SU-DHL-6 (cell line): Measurements from ENCODE around the gene QKI.

Experiments used
- H2AFZ ChIP-seq: fragments of 200-600 bp; sonication (generic); 2 replicates; pipeline ENCODE4 v1.6.1; 2014; ENCODE audit warnings: low read depth, mild to moderate bottlenecking, moderate library complexity, mixed read lengths, antibody characterized with exemption, low read length; ENCODE audit not compliant: severe bottlenecking
- H3F3A ChIP-seq: fragments of 200-600 bp; shearing (Covaris generic); 2 replicates; pipeline ENCODE4 v1.6.0; 2016; ENCODE audit warnings: antibody characterized with exemption, mild to moderate bottlenecking; ENCODE audit not compliant: insufficient read depth
- H3K27ac ChIP-seq: fragments of 200-600 bp; sonication (generic); 2 replicates; pipeline ENCODE4 v1.5.1; 2016; ENCODE audit warnings: low read depth, mild to moderate bottlenecking, low read length, moderate library complexity, mixed read lengths
- H3K27me3 ChIP-seq: fragments of 200-600 bp; sonication (generic), shearing (Covaris generic); 2 replicates; pipeline ENCODE4 v1.6.0; 2014; ENCODE audit warnings: mild to moderate bottlenecking, low read length
- H3K36me3 ChIP-seq: fragments of 200-600 bp; sonication (generic); 2 replicates; pipeline ENCODE4 v1.6.1; 2014; ENCODE audit warnings: mild to moderate bottlenecking, low read length, mixed read lengths
- H3K4me2 ChIP-seq: fragments of 300-600, 200-600 bp; shearing (Covaris generic), sonication (generic); 2 replicates; pipeline ENCODE4 v1.6.0; 2014; ENCODE audit warnings: low read length, low read depth, mild to moderate bottlenecking; ENCODE audit not compliant: poor library complexity, severe bottlenecking
- H3K4me3 ChIP-seq: fragments of 200-600 bp; sonication (generic); 2 replicates; pipeline ENCODE4 v1.5.1; 2014; ENCODE audit warnings: antibody characterized with exemption, low read length, mild to moderate bottlenecking, mixed read lengths; ENCODE audit not compliant: insufficient read depth, poor library complexity, severe bottlenecking
- H3K79me2 ChIP-seq: fragments of 200-600 bp; sonication (generic); 2 replicates; pipeline ENCODE4 v1.6.1; 2014; ENCODE audit warnings: mild to moderate bottlenecking, low read length, moderate library complexity; ENCODE audit not compliant: insufficient read depth
- H3K9ac ChIP-seq: fragments of 200-600 bp; sonication (generic); 2 replicates; pipeline ENCODE4 v1.7.0; 2014; ENCODE audit warnings: mild to moderate bottlenecking, low read length
- H3K9me2 ChIP-seq: fragments of 200-600 bp; sonication (generic); replicated peaks from 2 replicates; pipeline ENCODE4 v1.6.1; 2014; ENCODE audit warnings: low read length; ENCODE audit not compliant: insufficient read depth
- H3K9me3 ChIP-seq: fragments of 200-600 bp; sonication (generic); 2 replicates; pipeline ENCODE4 v1.6.1; 2014; ENCODE audit warnings: low read length, mixed read lengths; ENCODE audit not compliant: insufficient read depth
- H4K20me1 ChIP-seq: fragments of 200-600 bp; sonication (generic); 2 replicates; pipeline ENCODE4 v1.6.1; 2014; ENCODE audit warnings: low read depth, mild to moderate bottlenecking, antibody characterized with exemption, low read length, moderate library complexity, mixed read lengths
- CTCF ChIP-seq: fragments of 200-600 bp; sonication (generic); IDR thresholded peaks from one replicate; pipeline ENCODE4 v1.5.1; 2017; ENCODE audit warnings: antibody characterized with exemption, mild to moderate bottlenecking, low read length, moderate library complexity; ENCODE audit not compliant: insufficient read depth, poor library complexity, severe bottlenecking
- EZH2phosphoT487 ChIP-seq: fragments of 200-600 bp; sonication (generic), shearing (Covaris generic); conservative IDR thresholded peaks from 2 replicates; pipeline ENCODE4 v1.6.1; 2018; ENCODE audit warnings: mild to moderate bottlenecking, antibody characterized with exemption, low read length, moderate library complexity, mixed read lengths

Gene QKI

GRCh38 chr6:163583558-163583957 is 169.0 kb downstream of the QKI start:
- Histone ChIP-seq H3K9me3 (no peaks in the 10 kb centered on the region), H3K27ac (no peak overlapping the region), H3F3A (no peaks in the 10 kb centered on the region), H3K9ac (no peak overlapping the region), H4K20me1 (no peaks in the 10 kb centered on the region), H3K79me2 (no peaks in the 10 kb centered on the region), H3K4me3 (no peak overlapping the region), H3K4me2 (no peak overlapping the region), H2AFZ (no peak overlapping the region), H3K27me3 (no peaks in the 10 kb centered on the region), H3K36me3 (no peaks in the 10 kb centered on the region), H3K9me2 (no peaks in the 10 kb centered on the region)
- no peak for TF ChIP-seq CTCF
- no peak for TF ChIP-seq EZH2phosphoT487

- H3K9me2 ChIP-seq: no peaks in the 10 kb centered on the region
- no peaks in the 10 kb centered on the region for H3K9me3 ChIP-seq
- H3K27me3 ChIP-seq: no peaks in the 10 kb centered on the region
- H3K9ac ChIP-seq: no peak overlapping the region
- H3K79me2 ChIP-seq: no peaks in the 10 kb centered on the region
- TF ChIP-seq CTCF (no peak), EZH2phosphoT487 (no peak)
- H3K4me3 ChIP-seq: no peak overlapping the region
- no peaks in the 10 kb centered on the region for H3K36me3 ChIP-seq
- no peaks in the 10 kb centered on the region for H3F3A ChIP-seq
- no peak overlapping the region for H3K27ac ChIP-seq
- no peaks in the 10 kb centered on the region for H4K20me1 ChIP-seq
- no peak overlapping the region for H3K4me2 ChIP-seq
- no peak overlapping the region for H2AFZ ChIP-seq
Observed at GRCh38 chr6:163585932-163586437, 171.5 kb downstream of the QKI start.

GRCh38 chr6:163586888-163587287 is 172.4 kb downstream of the QKI start:
- no peak overlapping the region for H2AFZ ChIP-seq

More at GRCh38 chr6:163586888-163587287, 172.4 kb downstream of the QKI start:
- Histone ChIP-seq H3K9ac (no peak overlapping the region), H3K4me3 (no peak overlapping the region), H4K20me1 (no peaks in the 10 kb centered on the region), H3F3A (no peaks in the 10 kb centered on the region), H3K27me3 (no peaks in the 10 kb centered on the region), H3K9me2 (no peaks in the 10 kb centered on the region), H3K79me2 (no peaks in the 10 kb centered on the region), H3K27ac (no peak overlapping the region), H3K4me2 (no peak overlapping the region), H3K9me3 (no peaks in the 10 kb centered on the region), H3K36me3 (no peaks in the 10 kb centered on the region)
- TF ChIP-seq EZH2phosphoT487 (no peak), CTCF (no peak)
